GM23338 (cell line): ENCODE measurements around the gene UNC5B. TPM values are rescaled to one million over a fixed set of nuclear protein-coding genes. Genes with fewer than 3 reads are reported as not detected.

Experiments
- ATAC-seq: fragments of 200-7000 bp; cut with Tn5 transposase; 3 replicates; pipeline ENCODE4 v1.9.1; 2020
- DNase-seq: peaks from one replicate; pipeline ENCODE4 v3.0.0-alpha.2; 2015; ENCODE audit warnings: low spot score
- H2AFZ ChIP-seq: fragments of 200-600 bp; sonication (generic); 2 replicates; pipeline ENCODE4 v1.8.0; 2016; ENCODE audit warnings: antibody characterized with exemption, mild to moderate bottlenecking, moderate library complexity
- H3F3A ChIP-seq: fragments of 200-600 bp; sonication (generic); replicated peaks from 2 replicates; pipeline ENCODE4 v1.8.0; 2017; ENCODE audit warnings: antibody characterized with exemption, mixed run types, low read depth
- H3K27ac ChIP-seq: fragments of 200-600 bp; sonication (generic); 2 replicates; pipeline ENCODE4 v1.6.1; 2016; ENCODE audit warnings: low read depth
- H3K27me3 ChIP-seq: fragments of 200-600 bp; sonication (generic); 2 replicates; pipeline ENCODE4 v1.8.0; 2016; ENCODE audit warnings: mild to moderate bottlenecking, mixed run types, moderate library complexity; ENCODE audit not compliant: insufficient read depth
- H3K36me3 ChIP-seq: fragments of 200-600 bp; sonication (generic); 2 replicates; pipeline ENCODE4 v1.8.0; 2016; ENCODE audit warnings: mild to moderate bottlenecking; ENCODE audit not compliant: insufficient read depth
- H3K4me1 ChIP-seq: fragments of 200-600 bp; sonication (generic); 2 replicates; pipeline ENCODE4 v1.8.0; 2016; ENCODE audit warnings: mild to moderate bottlenecking, moderate library complexity; ENCODE audit not compliant: insufficient read depth
- H3K4me2 ChIP-seq: fragments of 200-600 bp; sonication (generic); 2 replicates; pipeline ENCODE4 v1.7.1; 2017; ENCODE audit warnings: mixed run types
- H3K4me3 ChIP-seq: fragments of 200-600 bp; sonication (generic); 2 replicates; pipeline ENCODE4 v1.6.1; 2016; ENCODE audit warnings: mixed run types
- H3K79me2 ChIP-seq: fragments of 200-600 bp; sonication (generic); replicated peaks from 2 replicates; pipeline ENCODE4 v1.8.0; 2017; ENCODE audit warnings: mild to moderate bottlenecking; ENCODE audit not compliant: insufficient read depth
- H3K9me2 ChIP-seq: fragments of 200-600 bp; sonication (generic); 2 replicates; pipeline ENCODE4 v1.8.0; 2017; ENCODE audit not compliant: insufficient read depth
- H4K20me1 ChIP-seq: fragments of 200-600 bp; sonication (generic); replicated peaks from 2 replicates; pipeline ENCODE4 v1.8.0; 2017; ENCODE audit warnings: mild to moderate bottlenecking; ENCODE audit not compliant: insufficient read depth
- H3K27ac Mint-ChIP-seq: 2 replicates; pipeline ENCODE4 v1.8.0; 2020; ENCODE audit warnings: inconsistent platforms, mild to moderate bottlenecking, moderate library complexity, mixed read lengths
- H3K27me3 Mint-ChIP-seq: 3 replicates; pipeline ENCODE4 v1.8.0; 2022; ENCODE audit warnings: low read depth, mild to moderate bottlenecking, moderate library complexity, mixed read lengths, inconsistent platforms; ENCODE audit not compliant: insufficient read depth, poor library complexity
- H3K36me3 Mint-ChIP-seq: 3 replicates; pipeline ENCODE4 v1.8.0; 2021; ENCODE audit warnings: low read depth, mild to moderate bottlenecking, inconsistent platforms, moderate library complexity, mixed read lengths
- H3K4me1 Mint-ChIP-seq: 3 replicates; pipeline ENCODE4 v1.8.0; 2020; ENCODE audit warnings: mild to moderate bottlenecking, inconsistent platforms, mixed read lengths
- H3K4me3 Mint-ChIP-seq: 3 replicates; pipeline ENCODE4 v1.8.0; 2021; ENCODE audit warnings: moderate library complexity, mild to moderate bottlenecking, inconsistent platforms, mixed read lengths
- H3K9me3 Mint-ChIP-seq: 3 replicates; pipeline ENCODE4 v1.8.0; 2020; ENCODE audit warnings: moderate library complexity, mild to moderate bottlenecking, inconsistent platforms, mixed read lengths
- CREB1 ChIP-seq: fragments of 250-450 bp; sonication (Bioruptor Pico); IDR thresholded peaks from 2 replicates; pipeline ENCODE4 v1.5.0; 2020; ENCODE audit warnings: low read depth, mild to moderate bottlenecking, moderate library complexity
- CTCF ChIP-seq, 2 experiments: fragments of 200-600 bp in 1 of 2; sonication (generic) in 1 of 2; conservative IDR thresholded peaks; 2 replicates each; pipeline versions ENCODE4 v1.5.1 to v1.6.1; 2016 to 2017; ENCODE audit warnings: antibody characterized with exemption in 2 of 2, low read depth in 2 of 2, mild to moderate bottlenecking in 2 of 2, moderate library complexity in 1 of 2
- ETS1 ChIP-seq: IDR thresholded peaks from 2 replicates; pipeline ENCODE4 v1.6.1; 2016; ENCODE audit warnings: antibody characterized with exemption
- EZH2phosphoT487 ChIP-seq: fragments of 200-600 bp; sonication (generic); IDR thresholded peaks from one replicate; pipeline ENCODE4 v1.8.1; 2018; ENCODE audit warnings: antibody characterized with exemption; ENCODE audit not compliant: unreplicated experiment
- JUNB ChIP-seq: IDR thresholded peaks from one replicate; pipeline ENCODE4 v1.6.1; 2016; ENCODE audit warnings: antibody characterized with exemption; ENCODE audit not compliant: unreplicated experiment
- REST ChIP-seq: IDR thresholded peaks from one replicate; pipeline ENCODE4 v1.6.1; 2018; ENCODE audit warnings: antibody characterized with exemption; ENCODE audit not compliant: unreplicated experiment
- ZNF114 ChIP-seq: fragments of 250-450 bp; sonication (Bioruptor Pico); IDR thresholded peaks from 2 replicates; pipeline ENCODE4 v1.5.0; 2020; ENCODE audit warnings: mild to moderate bottlenecking, moderate library complexity
- ZNF331 ChIP-seq: fragments of 250-450 bp; sonication (Bioruptor Pico); IDR thresholded peaks from 2 replicates; pipeline ENCODE4 v1.5.0; 2020; ENCODE audit warnings: low read depth, mild to moderate bottlenecking, moderate library complexity
- ZNF462 ChIP-seq: fragments of 250-450 bp; sonication (Bioruptor Pico); IDR thresholded peaks from 2 replicates; pipeline ENCODE4 v1.5.0; 2020; ENCODE audit warnings: mild to moderate bottlenecking, moderate library complexity
- polyA plus RNA-seq: library from polyadenylated mRNA; unstranded; fragments of >200 nt; fragmentation: Nextera tagmentation; extraction: Ambion mirVana; gene quantifications from 2 replicates; pipeline ENCODE4 v1.2.1, GENCODE V29; 2016
- total RNA-seq: library from RNA; depleted of rRNA; stranded (reverse); fragments of >200 nt; shearing (Covaris generic); gene quantifications from 2 replicates; pipeline ENCODE4 v1.2.3, GENCODE V29; 2014

Gene UNC5B
- total and polyA plus RNA-seq, 2 experiments from 2014 or later, result 8.0 to 31.2 TPM

GRCh38 chr10:71250405-71250804 lies 38.0 kb downstream of the UNC5B start (continued):
- TF ChIP-seq CTCF (conservative IDR thresholded peaks at IDR 0.05; ENCODE audit: low read depth in 2 of 2) (no peak), ZNF331 (CRISPR knock-in tag) (no peak), REST (no peak), CREB1 (CRISPR knock-in tag) (no peak), ETS1 (no peak), EZH2phosphoT487 (no peak), JUNB (no peak)

- Histone ChIP-seq H3K79me2 (peaks cover 19% of the 10 kb centered on the region), H4K20me1 (peaks cover 2% of the 10 kb centered on the region), H3K27me3 (no peaks in the 10 kb centered on the region), H3K4me2 (no peak overlapping the region), H3K4me1 (peaks cover 19% of the 10 kb centered on the region), H3K27ac (no peak overlapping the region), H3F3A (no peaks in the 10 kb centered on the region), H3K4me3 (no peak overlapping the region), H3K9me2 (no peaks in the 10 kb centered on the region), H3K36me3 (no peaks in the 10 kb centered on the region), H2AFZ (no peak overlapping the region)
- TF ChIP-seq ETS1 (no peak), EZH2phosphoT487 (no peak), ZNF114 (CRISPR knock-in tag) (no peak), ZNF462 (CRISPR knock-in tag) (no peak)
- Mint-ChIP-seq H3K4me1 (peaks cover 69% of the 10 kb centered on the region), H3K4me3 (no peak overlapping the region), H3K27me3 (peaks cover 17% of the 10 kb centered on the region), H3K27ac (no peak overlapping the region), H3K36me3 (no peaks in the 10 kb centered on the region), H3K9me3 (no peaks in the 10 kb centered on the region)
- DNase-seq (no peak), ATAC-seq (no peak)
Observed at GRCh38 chr10:71250842-71251241, 38.5 kb downstream of the UNC5B start.
